A172 (cell line): ENCODE data around the gene NCS1. TPM values are rescaled to one million over a fixed set of nuclear protein-coding genes. Genes with fewer than 3 reads are reported as not detected.

Source experiments
- DNase-seq: peaks from one replicate; pipeline ENCODE4 v3.0.0-alpha.2; 2015; ENCODE audit warnings: low spot score
- total RNA-seq: library from RNA; depleted of rRNA; stranded (reverse); fragments of >200 nt; shearing (Covaris generic); gene quantifications from 2 replicates; pipeline ENCODE4 v1.2.3, GENCODE V29; 2014

Gene NCS1
- total RNA-seq, 1 experiment from 2014 or later, result 42.6 TPM

GRCh38 chr9:130212543-130213297, 40.5 kb downstream of the NCS1 start:
- DNase-seq, result no peak

- no peak for DNase-seq
Measured at GRCh38 chr9:130213911-130214761, 41.9 kb downstream of the NCS1 start.

- DNase-seq, result no peak
Measured at GRCh38 chr9:130214776-130215340, 42.7 kb downstream of the NCS1 start.

GRCh38 chr9:130215341-130216119, 43.3 kb downstream of the NCS1 start:
- DNase-seq, result peak; percentile 74

GRCh38 chr9:130217838-130218237, 45.6 kb downstream of the NCS1 start:
- DNase-seq, result no peak

GRCh38 chr9:130219661-130220096, 47.5 kb downstream of the NCS1 start:
- no peak for DNase-seq

GRCh38 chr9:130220352-130220751, 48.1 kb downstream of the NCS1 start:
- DNase-seq, result no peak

GRCh38 chr9:130222833-130223232, 50.6 kb downstream of the NCS1 start:
- DNase-seq, result no peak

- no peak for DNase-seq
Measured at GRCh38 chr9:130225071-130225470, 52.9 kb downstream of the NCS1 start.

- DNase-seq, result no peak
Measured at GRCh38 chr9:130225586-130225985, 53.4 kb downstream of the NCS1 start.

- DNase-seq, result no peak
Measured at GRCh38 chr9:130226112-130226511, 53.9 kb downstream of the NCS1 start.

- DNase-seq, result no peak
Measured at GRCh38 chr9:130227833-130228232, 55.6 kb downstream of the NCS1 start.

GRCh38 chr9:130229759-130230158, 57.6 kb downstream of the NCS1 start:
- no peak for DNase-seq

- DNase-seq, result no peak
Measured at GRCh38 chr9:130230631-130231030, 58.4 kb downstream of the NCS1 start.

GRCh38 chr9:130232899-130233586, 60.8 kb downstream of the NCS1 start:
- DNase-seq, result no peak

- DNase-seq, result no peak
Measured at GRCh38 chr9:130233587-130233945, 61.4 kb downstream of the NCS1 start.

GRCh38 chr9:130234340-130235260, 62.4 kb downstream of the NCS1 start:
- DNase-seq, result no peak

- DNase-seq, result no peak
Measured at GRCh38 chr9:130235558-130236435, 63.6 kb downstream of the NCS1 start.

- no peak for DNase-seq
Measured at GRCh38 chr9:130236436-130236985, 64.3 kb downstream of the NCS1 start.
